Measurements from ENCODE around the gene GTPBP1. TPM values are rescaled to one million over a fixed set of nuclear protein-coding genes. Genes with fewer than 3 reads are reported as not detected.

The GTPBP1 gene
- total and polyA plus RNA-seq, 2 of the 13 experiments (the other 11 are each of a cell fraction or from before 2014, with no cell fraction given) = 22.3 to 27.0 TPM

DNA sequence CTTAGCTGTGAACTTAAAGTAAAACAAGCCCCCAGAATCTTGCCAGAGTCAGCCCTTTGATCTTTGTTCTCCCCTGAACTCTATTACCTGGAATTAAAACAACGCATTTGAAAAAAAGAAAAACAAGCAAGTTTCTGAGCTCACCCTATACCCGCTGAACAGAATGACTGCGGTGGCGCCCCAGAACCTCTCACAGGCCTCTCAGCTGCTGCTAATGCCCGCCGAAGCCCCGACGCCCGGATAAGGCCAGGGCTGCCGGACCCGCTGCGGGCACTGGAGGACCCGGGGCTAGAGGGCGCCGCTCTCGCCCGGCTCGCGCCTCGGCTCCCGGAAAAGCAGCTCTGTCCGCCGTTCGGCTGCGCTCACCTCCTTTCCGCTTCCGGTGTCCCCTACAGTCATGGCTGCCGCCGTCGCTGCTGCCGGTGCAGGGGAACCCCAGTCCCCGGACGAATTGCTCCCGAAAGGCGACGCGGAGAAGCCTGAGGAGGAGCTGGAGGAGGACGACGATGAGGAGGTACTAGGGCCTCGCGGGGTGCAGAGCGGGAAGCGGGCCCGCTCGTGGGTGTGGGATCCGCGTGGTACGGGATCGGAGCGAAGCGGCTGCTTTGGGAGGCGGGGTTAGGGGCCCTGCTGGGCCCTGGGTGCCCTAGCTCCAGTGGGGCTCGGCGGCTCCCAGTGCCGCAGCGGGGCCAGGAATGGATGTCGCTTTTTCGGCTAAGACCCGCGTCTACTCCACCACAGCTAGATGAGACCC is 24.0 kb upstream of the GTPBP1 start, which contains the start of gene TOMM22 (continued):
- TF ChIP-seq, protein P1, sequence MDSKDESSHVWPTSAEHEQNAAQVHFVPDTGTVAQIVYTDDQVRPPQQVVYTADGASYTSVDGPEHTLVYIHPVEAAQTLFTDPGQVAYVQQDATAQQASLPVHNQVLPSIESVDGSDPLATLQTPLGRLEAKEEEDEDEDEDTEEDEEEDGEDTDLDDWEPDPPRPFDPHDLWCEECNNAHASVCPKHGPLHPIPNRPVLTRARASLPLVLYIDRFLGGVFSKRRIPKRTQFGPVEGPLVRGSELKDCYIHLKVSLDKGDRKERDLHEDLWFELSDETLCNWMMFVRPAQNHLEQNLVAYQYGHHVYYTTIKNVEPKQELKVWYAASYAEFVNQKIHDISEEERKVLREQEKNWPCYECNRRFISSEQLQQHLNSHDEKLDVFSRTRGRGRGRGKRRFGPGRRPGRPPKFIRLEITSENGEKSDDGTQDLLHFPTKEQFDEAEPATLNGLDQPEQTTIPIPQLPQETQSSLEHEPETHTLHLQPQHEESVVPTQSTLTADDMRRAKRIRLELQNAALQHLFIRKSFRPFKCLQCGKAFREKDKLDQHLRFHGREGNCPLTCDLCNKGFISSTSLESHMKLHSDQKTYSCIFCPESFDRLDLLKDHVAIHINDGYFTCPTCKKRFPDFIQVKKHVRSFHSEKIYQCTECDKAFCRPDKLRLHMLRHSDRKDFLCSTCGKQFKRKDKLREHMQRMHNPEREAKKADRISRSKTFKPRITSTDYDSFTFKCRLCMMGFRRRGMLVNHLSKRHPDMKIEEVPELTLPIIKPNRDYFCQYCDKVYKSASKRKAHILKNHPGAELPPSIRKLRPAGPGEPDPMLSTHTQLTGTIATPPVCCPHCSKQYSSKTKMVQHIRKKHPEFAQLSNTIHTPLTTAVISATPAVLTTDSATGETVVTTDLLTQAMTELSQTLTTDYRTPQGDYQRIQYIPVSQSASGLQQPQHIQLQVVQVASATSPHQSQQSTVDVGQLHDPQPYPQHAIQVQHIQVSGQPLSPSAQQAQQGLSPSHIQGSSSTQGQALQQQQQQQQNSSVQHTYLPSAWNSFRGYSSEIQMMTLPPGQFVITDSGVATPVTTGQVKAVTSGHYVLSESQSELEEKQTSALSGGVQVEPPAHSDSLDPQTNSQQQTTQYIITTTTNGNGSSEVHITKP (CRISPR knock-in tag; IDR thresholded peaks at IDR 0.05; ENCODE audit: low read depth) = peak; percentile 86
- no peak for TF ChIP-seq ZNF879 (CRISPR knock-in tag; IDR thresholded peaks at IDR 0.05)
- TF ChIP-seq MEIS2 (CRISPR knock-in tag; IDR thresholded peaks at IDR 0.05) = peak; percentile 82
- TF ChIP-seq ZNF446 (CRISPR knock-in tag; IDR thresholded peaks at IDR 0.05) = peak; percentile 81
- TF ChIP-seq NFIB (CRISPR knock-in tag; IDR thresholded peaks at IDR 0.05; ENCODE audit: borderline replicate concordance) = no peak
- TF ChIP-seq MTF2 (CRISPR knock-in tag; IDR thresholded peaks at IDR 0.05; ENCODE audit: borderline replicate concordance) = no peak; the same call in none of the 2 replicates
- peak; percentile 34 for TF ChIP-seq TBL1XR1 (IDR thresholded peaks at IDR 0.05; ENCODE audit: borderline replicate concordance, low read length, partially characterized antibody)
- TF ChIP-seq ATAD3A (CRISPR knock-in tag; IDR thresholded peaks at IDR 0.05) = no peak
- no peak for TF ChIP-seq ZFP36 (IDR thresholded peaks at IDR 0.05; ENCODE audit: borderline replicate concordance, low read depth, low read length, partially characterized antibody)
- TF ChIP-seq KLF16 (CRISPR knock-in tag; IDR thresholded peaks at IDR 0.05) = peak in 1 of 2 experiments; percentile 97; a peak in 2 of 4 replicates
- TF ChIP-seq ELF3 (CRISPR knock-in tag; IDR thresholded peaks at IDR 0.05) = peak; percentile 96
- TF ChIP-seq ZNF678 (CRISPR knock-in tag; IDR thresholded peaks at IDR 0.05) = peak; percentile 75; the same call in 1 of the 2 replicates
- TF ChIP-seq RAD21 (CRISPR knock-in tag; IDR thresholded peaks at IDR 0.05) = peak; percentile 67
- peak; percentile 95 for TF ChIP-seq TMF1 (CRISPR knock-in tag; IDR thresholded peaks at IDR 0.05; ENCODE audit: low read depth)
- peak; percentile 90; the same call in 1 of the 2 replicates for TF ChIP-seq CBX5 (CRISPR knock-in tag; IDR thresholded peaks at IDR 0.05; ENCODE audit: borderline replicate concordance)
- peak; percentile 81 for TF ChIP-seq ZNF563 (CRISPR knock-in tag; IDR thresholded peaks at IDR 0.05)
- peak; percentile 41; the same call in 1 of the 2 replicates for TF ChIP-seq PPARG (CRISPR knock-in tag; conservative IDR thresholded peaks at IDR 0.05)
- TF ChIP-seq LCORL (IDR thresholded peaks at IDR 0.05) = no peak
- TF ChIP-seq LCORL (CRISPR knock-in tag; IDR thresholded peaks at IDR 0.05) = peak; percentile 90
- TF ChIP-seq PHF20 (CRISPR knock-in tag; IDR thresholded peaks at IDR 0.05) = peak; percentile 99
- TF ChIP-seq, protein P2, sequence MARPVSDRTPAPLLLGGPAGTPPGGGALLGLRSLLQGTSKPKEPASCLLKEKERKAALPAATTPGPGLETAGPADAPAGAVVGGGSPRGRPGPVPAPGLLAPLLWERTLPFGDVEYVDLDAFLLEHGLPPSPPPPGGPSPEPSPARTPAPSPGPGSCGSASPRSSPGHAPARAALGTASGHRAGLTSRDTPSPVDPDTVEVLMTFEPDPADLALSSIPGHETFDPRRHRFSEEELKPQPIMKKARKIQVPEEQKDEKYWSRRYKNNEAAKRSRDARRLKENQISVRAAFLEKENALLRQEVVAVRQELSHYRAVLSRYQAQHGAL (CRISPR knock-in tag; IDR thresholded peaks at IDR 0.05; ENCODE audit: not compliant biosample characterization) = no peak
- TF ChIP-seq TBX3 (IDR thresholded peaks at IDR 0.05; ENCODE audit: borderline replicate concordance) = no peak
- 0 out of 2 replicates have a peak, but pooled peaks have one; percentile 56 for TF ChIP-seq PRMT3 (CRISPR knock-in tag; IDR thresholded peaks at IDR 0.05; ENCODE audit: borderline replicate concordance, low read depth)
- no peak for TF ChIP-seq FOXP1 (IDR thresholded peaks at IDR 0.05)
- 0 out of 2 replicates have a peak, but pooled peaks have one; percentile 22 for TF ChIP-seq FOXP1 (CRISPR knock-in tag; IDR thresholded peaks at IDR 0.05)
- TF ChIP-seq NFYB (CRISPR knock-in tag; IDR thresholded peaks at IDR 0.05) = no peak
- peak; percentile 97; the same call in 1 of the 2 replicates for TF ChIP-seq ZNF558 (CRISPR knock-in tag; IDR thresholded peaks at IDR 0.05; ENCODE audit: borderline replicate concordance)
- TF ChIP-seq ZSCAN12 (CRISPR knock-in tag; IDR thresholded peaks at IDR 0.05) = peak; percentile 94
